GM23248 (cell line): ENCODE measurements around the gene KCNMA1.

Source experiments
- EZH2 ChIP-seq: fragments of 200-600 bp; sonication (generic); IDR thresholded peaks from 2 replicates; pipeline ENCODE4 v1.6.1; 2018; ENCODE audit warnings: antibody characterized with exemption, mild to moderate bottlenecking; ENCODE audit not compliant: insufficient read depth, poor library complexity, severe bottlenecking
- EZH2phosphoT487 ChIP-seq: fragments of 200-600 bp; sonication (generic); IDR thresholded peaks from 2 replicates; pipeline ENCODE4 v1.6.1; 2018; ENCODE audit warnings: antibody characterized with exemption, moderate library complexity, mild to moderate bottlenecking, low read depth; ENCODE audit not compliant: insufficient read depth

- TF ChIP-seq EZH2 (no peak), EZH2phosphoT487 (no peak)
Measured at GRCh38 chr10:77630507-77630848, 7.1 kb downstream of the KCNMA1 start.
